ENCODE data around the gene CAPZA1.

DNA sequence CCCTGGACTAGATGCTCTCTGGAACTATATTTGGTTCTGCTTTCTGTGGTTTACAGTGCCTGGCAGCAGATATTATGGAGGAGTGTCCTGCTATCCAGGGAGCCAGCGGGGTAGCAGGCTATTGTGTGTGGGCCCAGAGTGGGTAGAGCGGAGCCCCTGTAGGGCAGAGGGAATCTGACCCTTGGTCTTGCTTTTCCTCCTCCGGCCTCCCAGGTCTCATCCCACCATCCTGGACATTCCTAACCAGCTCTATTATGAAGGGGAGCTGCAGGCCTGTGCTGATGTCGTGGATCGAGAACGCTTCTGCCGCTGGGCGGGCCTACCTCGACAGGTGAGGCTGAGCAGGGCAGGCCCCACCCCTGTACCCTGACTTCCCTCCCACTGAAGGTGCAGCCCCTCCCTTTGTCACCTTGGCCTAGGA is 78.2 kb downstream of the CAPZA1 start:
- TF ChIP-seq POLR2AphosphoS5 (IDR thresholded peaks at IDR 0.05; ENCODE audit: borderline replicate concordance, low read depth, low read length) = no peak
- TF ChIP-seq EZH2 (IDR thresholded peaks at IDR 0.05) = no peak
- TF ChIP-seq FOXP2 (optimal IDR thresholded peaks at IDR 0.05; ENCODE audit: control extremely low read depth, extremely low read length, insufficient read depth) = no peak

All from SK-N-MC (cell line).